D721Med (cell line): Measurements from ENCODE around the gene XPO1.
"Not testable (repeated sequence)": the region's sequence is repeated elsewhere in the genome, so short reads cannot be mapped to it uniquely, and the experiment has no call there.

Experiments used
- DNase-seq: peaks from one replicate; pipeline ENCODE4 v3.0.0; 2011; ENCODE audit warnings: low spot score; ENCODE audit not compliant: insufficient read length
- FAIRE-seq: peaks from 2 replicates; lab custom pipeline; 2011; peaks lifted over from hg19 to GRCh38; lab: Jason Lieb, UNC
- CTCF ChIP-seq: IDR thresholded peaks from 2 replicates; pipeline ENCODE4 v1.5.1; 2012; ENCODE audit warnings: mild to moderate bottlenecking, control low read depth; ENCODE audit not compliant: insufficient read depth; ENCODE audit errors: missing control alignments

Gene XPO1

GRCh38 chr2:61461404-61461803 is 76.8 kb downstream of the XPO1 start:
- no peak for DNase-seq
- TF ChIP-seq CTCF = no peak
- no peak for FAIRE-seq

GRCh38 chr2:61460163-61460562 is 78.0 kb downstream of the XPO1 start:
- DNase-seq (no peak), FAIRE-seq (no peak)
- TF ChIP-seq CTCF = no peak

- no peak for TF ChIP-seq CTCF
- FAIRE-seq = no peak
- no peak for DNase-seq
Observed at GRCh38 chr2:61456746-61457420, 81.3 kb downstream of the XPO1 start.

- DNase-seq (no peak), FAIRE-seq (no peak)
- no peak for TF ChIP-seq CTCF
Observed at GRCh38 chr2:61456070-61456745, 81.9 kb downstream of the XPO1 start.

GRCh38 chr2:61454972-61455371 is 83.2 kb downstream of the XPO1 start:
- FAIRE-seq, DNase-seq: not testable (repeated sequence)

- TF ChIP-seq CTCF = no peak
- DNase-seq = no peak
- FAIRE-seq = no peak
Observed at GRCh38 chr2:61454383-61454782, 83.8 kb downstream of the XPO1 start.

- FAIRE-seq (no peak), DNase-seq (no peak)
- TF ChIP-seq CTCF = no peak
Observed at GRCh38 chr2:61452392-61452791, 85.8 kb downstream of the XPO1 start.

GRCh38 chr2:61451178-61451577 is 87.0 kb downstream of the XPO1 start:
- no peak for DNase-seq
- no peak for TF ChIP-seq CTCF
- no peak for FAIRE-seq
